ENCODE measurements around the gene RNU5D-1.

DNA sequence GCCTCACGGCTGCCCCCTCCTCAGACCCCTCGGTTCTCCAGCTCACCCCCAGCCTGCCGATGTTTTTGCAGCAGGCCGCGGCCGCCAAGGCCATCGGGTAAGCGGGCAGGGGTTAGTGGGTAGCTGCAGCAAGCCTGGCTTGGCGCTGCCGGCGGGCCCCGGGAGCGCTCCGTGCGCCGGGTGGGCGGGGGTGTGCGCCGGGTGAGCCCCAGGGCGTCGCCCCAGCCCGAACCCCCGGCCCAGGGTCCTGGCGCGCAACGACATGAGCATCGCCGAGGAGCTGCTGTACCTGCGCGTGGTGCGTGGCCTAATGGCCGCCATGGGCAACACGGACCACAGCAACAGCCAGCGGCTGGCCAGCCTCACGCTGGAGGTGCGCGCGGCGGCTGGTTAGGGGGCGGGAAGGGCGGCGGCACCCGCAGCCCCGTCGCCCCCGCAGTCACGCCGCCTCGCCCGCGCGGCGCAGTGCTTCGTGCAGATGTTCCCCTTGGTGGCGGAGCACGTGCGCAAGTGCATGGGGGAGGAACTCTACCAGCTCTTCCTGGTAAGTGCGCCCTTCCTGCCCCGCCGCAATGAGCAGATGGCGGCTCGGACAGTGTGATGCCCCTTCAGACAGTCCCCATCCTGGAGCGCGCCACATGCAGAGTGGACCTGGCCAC is 6.5 kb downstream of the RNU5D-1 start:
- TF ChIP-seq POLR2A (IDR thresholded peaks at IDR 0.05; ENCODE audit: insufficient read depth in 1 of 2, low read depth in 2 of 2, low read length in 2 of 2): no peak
- no peak for TF ChIP-seq ARID2 (CRISPR knock-in tag; IDR thresholded peaks at IDR 0.05; ENCODE audit: borderline replicate concordance)
- no peak for TF ChIP-seq CTCF (CRISPR knock-in tag; IDR thresholded peaks at IDR 0.05)
- no peak for TF ChIP-seq CCDC6 (CRISPR knock-in tag; IDR thresholded peaks at IDR 0.05)
- no peak for TF ChIP-seq GATAD2A (CRISPR knock-in tag; IDR thresholded peaks at IDR 0.05)
- TF ChIP-seq MXD3 (CRISPR knock-in tag; IDR thresholded peaks at IDR 0.05): no peak
- TF ChIP-seq ZFP36 (IDR thresholded peaks at IDR 0.05; ENCODE audit: borderline replicate concordance, low read depth, low read length, partially characterized antibody): no peak
- no peak for TF ChIP-seq ZNF563 (CRISPR knock-in tag; IDR thresholded peaks at IDR 0.05)

Data from HepG2 (cell line).